H1 (cell line): ENCODE results near the gene ZNF804B. TPM values are rescaled to one million over a fixed set of nuclear protein-coding genes. Genes with fewer than 3 reads are reported as not detected.

Source experiments
- POLR2AphosphoS5 ChIP-seq: IDR thresholded peaks from 2 replicates; pipeline ENCODE4 v1.6.1; 2011; ENCODE audit warnings: low read depth, low read length
- SIRT6 ChIP-seq: IDR thresholded peaks from one replicate; pipeline ENCODE4 v1.7.1; 2012; ENCODE audit warnings: low read length, inconsistent platforms
- TCF12 ChIP-seq: IDR thresholded peaks from 2 replicates; pipeline ENCODE4 v1.6.1; 2011; ENCODE audit warnings: low read depth, mild to moderate bottlenecking, low read length
- polyA plus RNA-seq, 7 experiments: library from polyadenylated mRNA; depleted of rRNA in 3 of 7; stranded (reverse) in 5 of 7; unstranded in 2 of 7; fragments of >200 nt in 5 of 7; fragments of 200-250 nt in 2 of 7; gene quantifications; 1 replicate in 5 of 7; 2 replicates in 1 of 7; 4 replicates in 1 of 7; pipeline versions ENCODE4 v1.2.1 to v1.2.3, GENCODE V29; 2011 to 2013; ENCODE audit warnings: missing spikeins in 2 of 7, mixed read lengths in 2 of 7
- total RNA-seq: library from RNA; stranded (reverse); fragmentation: NEBNext Ultra II Directional; extraction: Animal tissue kit (Norgen Biotek cat#: 25700); gene quantifications from 2 replicates; pipeline ENCODE4 v1.2.1, GENCODE V29; 2021

The ZNF804B gene
- total and polyA plus RNA-seq, 2 of the 8 experiments (the other 6 are each of a cell fraction or from before 2014, with no cell fraction given): not detected

- TF ChIP-seq TCF12: no peak
- TF ChIP-seq SIRT6: no peak
- TF ChIP-seq POLR2AphosphoS5: no peak
- TF ChIP-seq, all 59 proteins: peak for 0
These were observed 326.1 kb downstream of the ZNF804B start (continued) for GRCh38 chr7:89085580-89085979.
